ENCODE results near the gene RAPGEF4. TPM values are rescaled to one million over a fixed set of nuclear protein-coding genes. Genes with fewer than 3 reads are reported as not detected.
A peak's percentile ranks its signal among the peaks of the same experiment; 100 is the strongest.

RAPGEF4 gene
- total and polyA plus RNA-seq, 4 donors = 6.4 to 33.5 (median 8.6) TPM

GRCh38 chr2:172968061-172968469 is 232.4 kb downstream of the RAPGEF4 start:
- DNase-seq = peak; percentile 31 to 62 (median 54)
- Histone ChIP-seq H3K27ac (ENCODE audit: low read depth in 1 of 2, low read length in 1 of 2) (peak overlapping the region in 1 of 2 donors; percentile 47), H3K9ac (ENCODE audit: insufficient read depth in 1 of 2, low read length in 2 of 2) (no peak overlapping the region), H3K27me3 (ENCODE audit: control insufficient read depth in 3 of 3, insufficient read depth in 3 of 3, low read length in 2 of 3) (no peaks in the 10 kb centered on the region), H3K9me3 (ENCODE audit: control insufficient read depth in 4 of 4, insufficient read depth in 3 of 4, low read length in 3 of 4) (no peaks in the 10 kb centered on the region), H3K4me3 (no peak overlapping the region), H3K36me3 (ENCODE audit: control insufficient read depth in 4 of 4, insufficient read depth in 4 of 4, low read length in 4 of 4) (peaks cover 0 to 2% (median 0%) of the 10 kb centered on the region in 4 donors), H3K4me1 (ENCODE audit: control insufficient read depth in 5 of 5, insufficient read depth in 5 of 5, low read length in 5 of 5) (peaks cover 7 to 13% (median 10%) of the 10 kb centered on the region in 5 donors)
- TF ChIP-seq CTCF (IDR thresholded peaks at IDR 0.05; ENCODE audit: control extremely low read depth, extremely low read depth) = no peak
- ATAC-seq (ENCODE audit: insufficient read depth, low FRiP score) = peak; percentile 25
- 66 to 93% methylated on average over 7 of the region's 7 CpGs for WGBS, 2 donors

- H3K27me3 ChIP-seq (ENCODE audit: control insufficient read depth in 3 of 3, insufficient read depth in 3 of 3, low read length in 2 of 3) = no peaks in the 10 kb centered on the region
- DNase-seq (no peak), ATAC-seq (ENCODE audit: insufficient read depth, low FRiP score) (no peak)
- no peak overlapping the region for H3K27ac ChIP-seq (ENCODE audit: low read depth in 1 of 2, low read length in 1 of 2)
- no peak overlapping the region for H3K9ac ChIP-seq (ENCODE audit: insufficient read depth in 1 of 2, low read length in 2 of 2)
- WGBS, 2 donors = 63 to 85% methylated on average over 1 of the region's 1 CpG
- peaks cover 7 to 13% (median 10%) of the 10 kb centered on the region in 5 donors for H3K4me1 ChIP-seq (ENCODE audit: control insufficient read depth in 5 of 5, insufficient read depth in 5 of 5, low read length in 5 of 5)
- H3K9me3 ChIP-seq (ENCODE audit: control insufficient read depth in 4 of 4, insufficient read depth in 3 of 4, low read length in 3 of 4) = no peaks in the 10 kb centered on the region
- H3K4me3 ChIP-seq = no peak overlapping the region
- H3K36me3 ChIP-seq (ENCODE audit: control insufficient read depth in 4 of 4, insufficient read depth in 4 of 4, low read length in 4 of 4) = peaks cover 0 to 2% (median 0%) of the 10 kb centered on the region in 4 donors
- no peak for TF ChIP-seq CTCF (IDR thresholded peaks at IDR 0.05; ENCODE audit: control extremely low read depth, extremely low read depth)
Observed at GRCh38 chr2:172969166-172969565, 233.5 kb downstream of the RAPGEF4 start.

- TF ChIP-seq CTCF (IDR thresholded peaks at IDR 0.05; ENCODE audit: control extremely low read depth, extremely low read depth) = no peak
- peaks cover 7 to 13% (median 10%) of the 10 kb centered on the region in 5 donors for H3K4me1 ChIP-seq (ENCODE audit: control insufficient read depth in 5 of 5, insufficient read depth in 5 of 5, low read length in 5 of 5)
- H3K27me3 ChIP-seq (ENCODE audit: control insufficient read depth in 3 of 3, insufficient read depth in 3 of 3, low read length in 2 of 3) = no peaks in the 10 kb centered on the region
- no peaks in the 10 kb centered on the region for H3K9me3 ChIP-seq (ENCODE audit: control insufficient read depth in 4 of 4, insufficient read depth in 3 of 4, low read length in 3 of 4)
- DNase-seq (no peak), ATAC-seq (ENCODE audit: insufficient read depth, low FRiP score) (no peak)
- no peak overlapping the region for H3K9ac ChIP-seq (ENCODE audit: insufficient read depth in 1 of 2, low read length in 2 of 2)
- peaks cover 0 to 2% (median 0%) of the 10 kb centered on the region in 4 donors for H3K36me3 ChIP-seq (ENCODE audit: control insufficient read depth in 4 of 4, insufficient read depth in 4 of 4, low read length in 4 of 4)
- H3K27ac ChIP-seq (ENCODE audit: low read depth in 1 of 2, low read length in 1 of 2) = no peak overlapping the region
- WGBS, 2 donors = 66 to 86% methylated on average over 3 of the region's 3 CpGs
- no peak overlapping the region for H3K4me3 ChIP-seq
Observed at GRCh38 chr2:172969609-172970008, 234.0 kb downstream of the RAPGEF4 start.

GRCh38 chr2:172970660-172971059 is 235.0 kb downstream of the RAPGEF4 start:
- Histone ChIP-seq H3K36me3 (ENCODE audit: control insufficient read depth in 4 of 4, insufficient read depth in 4 of 4, low read length in 4 of 4) (peaks cover 0 to 2% (median 0%) of the 10 kb centered on the region in 4 donors), H3K27ac (ENCODE audit: low read depth in 1 of 2, low read length in 1 of 2) (no peak overlapping the region), H3K27me3 (ENCODE audit: control insufficient read depth in 3 of 3, insufficient read depth in 3 of 3, low read length in 2 of 3) (no peaks in the 10 kb centered on the region), H3K4me3 (no peak overlapping the region), H3K9me3 (ENCODE audit: control insufficient read depth in 4 of 4, insufficient read depth in 3 of 4, low read length in 3 of 4) (no peaks in the 10 kb centered on the region), H3K9ac (ENCODE audit: insufficient read depth in 1 of 2, low read length in 2 of 2) (no peak overlapping the region), H3K4me1 (ENCODE audit: control insufficient read depth in 5 of 5, insufficient read depth in 5 of 5, low read length in 5 of 5) (peaks cover 7 to 13% (median 10%) of the 10 kb centered on the region in 5 donors)
- 62 to 77% methylated on average over 4 of the region's 4 CpGs for WGBS, 2 donors
- ATAC-seq (ENCODE audit: insufficient read depth, low FRiP score) (no peak), DNase-seq (no peak)
- no peak for TF ChIP-seq CTCF (IDR thresholded peaks at IDR 0.05; ENCODE audit: control extremely low read depth, extremely low read depth)
